NCI-H69 (cell line): Measurements from ENCODE around the gene ZFYVE28.

Experiments
- DNase-seq: peaks from one replicate; lab custom pipeline; 2025; lab: John Stamatoyannopoulos, UW

The ZFYVE28 gene

GRCh38 chr4:2331519-2332200 is 86.8 kb downstream of the ZFYVE28 start:
- no peak for DNase-seq

GRCh38 chr4:2331043-2331420 is 87.4 kb downstream of the ZFYVE28 start:
- DNase-seq = no peak

- DNase-seq = no peak
Observed at GRCh38 chr4:2330091-2331042, 88.1 kb downstream of the ZFYVE28 start.

GRCh38 chr4:2327579-2327978 is 90.9 kb downstream of the ZFYVE28 start:
- DNase-seq = no peak

- no peak for DNase-seq
Observed at GRCh38 chr4:2324891-2325290, 93.6 kb downstream of the ZFYVE28 start.

- DNase-seq = no peak
Observed at GRCh38 chr4:2322841-2323240, 95.6 kb downstream of the ZFYVE28 start.

GRCh38 chr4:2322227-2322626 is 96.2 kb downstream of the ZFYVE28 start:
- no peak for DNase-seq

- DNase-seq = no peak
Observed at GRCh38 chr4:2321279-2322196, 96.9 kb downstream of the ZFYVE28 start.

- DNase-seq = no peak
Observed at GRCh38 chr4:2320746-2321145, 97.7 kb downstream of the ZFYVE28 start.

GRCh38 chr4:2320152-2320551 is 98.3 kb downstream of the ZFYVE28 start:
- no peak for DNase-seq

- no peak for DNase-seq
Observed at GRCh38 chr4:2318885-2319284, 99.6 kb downstream of the ZFYVE28 start.

GRCh38 chr4:2318476-2318875 is 100.0 kb downstream of the ZFYVE28 start:
- DNase-seq = no peak

- DNase-seq = no peak
Observed at GRCh38 chr4:2313366-2313765, 105.1 kb downstream of the ZFYVE28 start.

GRCh38 chr4:2306773-2307410 is 111.6 kb downstream of the ZFYVE28 start:
- DNase-seq = no peak

GRCh38 chr4:2305766-2306501 is 112.5 kb downstream of the ZFYVE28 start:
- peak; percentile 17 for DNase-seq

- no peak for DNase-seq
Observed at GRCh38 chr4:2304877-2305561, 113.4 kb downstream of the ZFYVE28 start.

- no peak for DNase-seq
Observed at GRCh38 chr4:2304321-2304876, 114.0 kb downstream of the ZFYVE28 start.

- no peak for DNase-seq
Observed at GRCh38 chr4:2303686-2304320, 114.6 kb downstream of the ZFYVE28 start.

- DNase-seq = no peak
Observed at GRCh38 chr4:2303121-2303685, 115.2 kb downstream of the ZFYVE28 start.
